Measurements from ENCODE around the gene SLC22A4. TPM values are rescaled to one million over a fixed set of nuclear protein-coding genes. Genes with fewer than 3 reads are reported as not detected.
A peak's percentile ranks its signal among the peaks of the same experiment; 100 is the strongest.

The SLC22A4 gene
- total and polyA plus RNA-seq, 2 of the 8 experiments (the other 6 are each of a cell fraction or from before 2014, with no cell fraction given): 0.45 to 0.60 TPM

DNA sequence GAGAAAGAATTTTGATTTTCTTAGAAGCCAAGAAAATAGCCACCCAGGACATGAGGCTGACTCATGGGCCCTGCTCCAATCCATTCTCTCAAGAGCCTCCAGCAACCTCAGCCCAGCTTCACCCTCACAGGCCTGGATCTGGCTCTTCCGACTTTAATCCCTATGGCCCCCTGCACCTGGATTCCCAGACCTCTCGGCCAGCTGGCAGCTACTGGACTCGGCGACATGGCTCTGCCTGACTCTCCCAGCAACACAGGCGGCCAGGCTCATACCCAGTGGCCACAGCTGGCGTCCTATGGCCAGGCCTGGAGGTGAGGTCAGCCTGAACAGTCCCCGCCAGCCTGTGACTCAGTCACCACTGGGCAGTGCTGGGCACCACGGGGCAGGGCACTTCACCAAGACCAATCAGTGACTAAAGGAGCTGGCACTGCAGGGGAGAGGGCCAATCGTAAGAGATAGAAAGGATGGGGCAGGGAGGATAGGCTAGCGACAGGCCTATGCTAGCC, 42.9 kb upstream of the SLC22A4 start:
- Histone ChIP-seq H2AK5ac (ENCODE audit: low read depth, low read length) (no peak overlapping the region), H2BK20ac (ENCODE audit: low read length) (no peak overlapping the region), H3K4me1 (replicated peaks in 1 of 4; ENCODE audit: control insufficient read depth in 3 of 4, insufficient read depth in 4 of 4, low read length in 3 of 4) (peaks cover 0 to 5% (median 0%) of the 10 kb centered on the region in 4 experiments; a peak in 1 of 7 replicates), H4K5ac (ENCODE audit: insufficient read length, low read depth, low read length) (no peak overlapping the region), H3K79me2 (ENCODE audit: control insufficient read depth in 1 of 2, insufficient read depth in 2 of 2, low read length in 2 of 2) (no peaks in the 10 kb centered on the region), H3K9me3 (ENCODE audit: insufficient read depth in 2 of 2, low read depth in 1 of 2, low read length in 1 of 2) (no peaks in the 10 kb centered on the region), H2BK5ac (ENCODE audit: low read depth, low read length) (no peak overlapping the region), H4K20me1 (replicated peaks in 1 of 2; ENCODE audit: control insufficient read depth in 1 of 2, insufficient read depth in 2 of 2, low read length in 2 of 2) (no peaks in the 10 kb centered on the region), H4K91ac (replicated peaks; ENCODE audit: insufficient read length, low read length) (no peak overlapping the region), H3K4me2 (ENCODE audit: insufficient read depth in 1 of 2, low read depth in 2 of 2, low read length in 2 of 2) (no peak overlapping the region), H4K8ac (ENCODE audit: extremely low read depth, insufficient read depth, low read length) (no peak overlapping the region; the same call in 1 of the 2 replicates), H3K23me2 (ENCODE audit: low read depth, low read length) (no peaks in the 10 kb centered on the region), H3K4ac (replicated peaks; ENCODE audit: insufficient read length, low read depth, low read length) (peak overlapping the region; percentile 84), H3K79me1 (ENCODE audit: low read depth, low read length) (no peaks in the 10 kb centered on the region), H3K36me3 (ENCODE audit: control insufficient read depth in 2 of 4, insufficient read depth in 4 of 4, low read length in 3 of 4) (no peaks in the 10 kb centered on the region), H2BK12ac (ENCODE audit: low read depth, low read length) (no peak overlapping the region), H3K4me3 (ENCODE audit: extremely low read depth in 1 of 4, insufficient read depth in 2 of 4, low read depth in 3 of 4, low read length in 4 of 4) (no peak overlapping the region; a peak in 1 of 8 replicates), H2BK120ac (replicated peaks; ENCODE audit: low read depth, low read length) (no peak overlapping the region), H3K27ac (ENCODE audit: low read depth, low read length) (no peak overlapping the region), H3K18ac (ENCODE audit: extremely low read depth, low read length) (no peak overlapping the region), H3K27me3 (replicated peaks in 1 of 4; ENCODE audit: control insufficient read depth in 3 of 4, extremely low read depth in 1 of 4, insufficient read depth in 3 of 4, low read length in 3 of 4) (peaks cover 0 to 4% (median 0%) of the 10 kb centered on the region in 4 experiments; a peak in 1 of 7 replicates), H2AFZ (ENCODE audit: low read length) (peak overlapping the region; percentile 99), H3K23ac (ENCODE audit: insufficient read length) (no peak overlapping the region), H3K14ac (ENCODE audit: insufficient read length) (no peak overlapping the region), H3K9ac (replicated peaks in 1 of 4; ENCODE audit: extremely low read depth in 1 of 4, low read depth in 3 of 4, low read length in 3 of 4) (no peak overlapping the region), H3K56ac (replicated peaks; ENCODE audit: insufficient read length, low read depth, low read length) (no peak overlapping the region), H2BK15ac (ENCODE audit: low read length) (no peak overlapping the region)
- no peak for DNase-seq (ENCODE audit: low read depth in 1 of 2, low spot score in 2 of 2)
- POLR2A ChIA-PET (ENCODE audit: partially characterized antibody): interaction anchor here (1.1 kb wide), 1 partner anchor 73 kb away, joined by 4 read pairs; no protein-coding TSS in a partner anchor
- CTCF ChIA-PET (ENCODE audit: partially characterized antibody): interaction anchor here (0.6 to 9.3 kb wide), 8 partner anchors 12 to 628 kb away, joined by 3 to 96 read pairs (median 6); partner anchors contain the start of gene SLC22A4
- FAIRE-seq: no peak
- WGBS, 2 experiments (ENCODE audit: extremely low coverage in 1 of 2, insufficient coverage in 1 of 2, insufficient read length in 1 of 2, insufficient replicate concordance in 2 of 2, low coverage in 1 of 2, low lambda C conversion rate in 2 of 2, missing lambda C conversion rate in 1 of 2): 89% methylated on average over 10 of the region's 10 CpGs; no CpG with 5 or more reads in 1 of the 2 experiments
- TF ChIP-seq RXRA (IDR thresholded peaks at IDR 0.05; ENCODE audit: insufficient read depth, low read depth, low read length) (no peak), RAD21 (IDR thresholded peaks at IDR 0.05 in 1 of 2, conservative IDR thresholded peaks at IDR 0.05 in 1 of 2; ENCODE audit: low read depth in 2 of 2, low read length in 2 of 2) (no peak), SIRT6 (IDR thresholded peaks at IDR 0.05; ENCODE audit: low read length) (no peak), SRF (IDR thresholded peaks at IDR 0.05; ENCODE audit: low read depth, low read length) (no peak), EP300 (IDR thresholded peaks at IDR 0.05; ENCODE audit: borderline replicate concordance in 1 of 2, low read depth in 2 of 2, low read length in 2 of 2) (no peak), CHD2 (IDR thresholded peaks at IDR 0.05; ENCODE audit: low read length) (no peak), YY1 (IDR thresholded peaks at IDR 0.05; ENCODE audit: low read depth, low read length) (no peak), TAF7 (optimal IDR thresholded peaks at IDR 0.05; ENCODE audit: borderline replicate concordance, low read depth, low read length) (no peak), TBP (IDR thresholded peaks at IDR 0.05; ENCODE audit: low read depth, low read length) (no peak), POLR2A (IDR thresholded peaks at IDR 0.05; ENCODE audit: control extremely low read depth in 1 of 2, low read depth in 2 of 2, low read length in 2 of 2) (no peak), CHD1 (IDR thresholded peaks at IDR 0.05; ENCODE audit: low read depth, low read length) (no peak)
- TF ChIP-seq, protein P1, sequence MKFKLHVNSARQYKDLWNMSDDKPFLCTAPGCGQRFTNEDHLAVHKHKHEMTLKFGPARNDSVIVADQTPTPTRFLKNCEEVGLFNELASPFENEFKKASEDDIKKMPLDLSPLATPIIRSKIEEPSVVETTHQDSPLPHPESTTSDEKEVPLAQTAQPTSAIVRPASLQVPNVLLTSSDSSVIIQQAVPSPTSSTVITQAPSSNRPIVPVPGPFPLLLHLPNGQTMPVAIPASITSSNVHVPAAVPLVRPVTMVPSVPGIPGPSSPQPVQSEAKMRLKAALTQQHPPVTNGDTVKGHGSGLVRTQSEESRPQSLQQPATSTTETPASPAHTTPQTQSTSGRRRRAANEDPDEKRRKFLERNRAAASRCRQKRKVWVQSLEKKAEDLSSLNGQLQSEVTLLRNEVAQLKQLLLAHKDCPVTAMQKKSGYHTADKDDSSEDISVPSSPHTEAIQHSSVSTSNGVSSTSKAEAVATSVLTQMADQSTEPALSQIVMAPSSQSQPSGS (IDR thresholded peaks at IDR 0.05; ENCODE audit: low read length): no peak

All from H1 (cell line).